Activated CD4-positive, alpha-beta T cell treated with anti-CD3 and anti-CD28 coated beads, Interleukin-2, Interleukin-6, amounts not matched to agents 100 ng/mL and 50 ng/mL, durations not matched to agents 16 hours and 8 hours (primary cell): ENCODE data around the gene SLC28A2.
"Not testable (repeated sequence)": the region's sequence is repeated elsewhere in the genome, so short reads cannot be mapped to it uniquely, and the experiment has no call there.

ENCODE experiments used
- DNase-seq: peaks from one replicate; pipeline ENCODE4 v3.0.0-alpha.2; 2020

SLC28A2 gene

DNA sequence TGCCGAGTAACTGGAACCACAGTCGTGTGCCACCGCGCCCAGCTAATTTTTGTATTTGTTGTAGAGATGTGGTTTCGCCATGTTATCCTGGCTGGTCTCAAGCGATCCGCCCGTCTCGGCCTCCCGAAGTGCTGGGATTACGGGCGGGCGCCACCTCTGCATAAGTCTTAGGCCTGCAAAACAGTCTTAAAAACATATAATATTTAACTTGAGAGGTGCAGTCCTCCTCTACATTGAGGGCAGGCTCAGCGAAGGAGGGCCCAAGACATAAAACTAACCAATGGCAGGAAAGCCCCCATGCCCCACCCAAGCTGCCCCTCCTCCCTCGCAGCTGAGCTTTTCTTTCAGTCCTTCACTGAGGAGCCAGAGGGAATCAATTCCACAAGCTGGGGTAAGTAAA is at the start of gene SLC28A2:
SLC28A2 (plus strand) TSS at position 347 of the 400 bp plus-strand sequence. CDS start 982 bp downstream, outside the sequence.
- no peak for DNase-seq

GRCh38 chr15:45203182-45203581 is 48.9 kb upstream of the SLC28A2 start:
- no peak for DNase-seq

DNA sequence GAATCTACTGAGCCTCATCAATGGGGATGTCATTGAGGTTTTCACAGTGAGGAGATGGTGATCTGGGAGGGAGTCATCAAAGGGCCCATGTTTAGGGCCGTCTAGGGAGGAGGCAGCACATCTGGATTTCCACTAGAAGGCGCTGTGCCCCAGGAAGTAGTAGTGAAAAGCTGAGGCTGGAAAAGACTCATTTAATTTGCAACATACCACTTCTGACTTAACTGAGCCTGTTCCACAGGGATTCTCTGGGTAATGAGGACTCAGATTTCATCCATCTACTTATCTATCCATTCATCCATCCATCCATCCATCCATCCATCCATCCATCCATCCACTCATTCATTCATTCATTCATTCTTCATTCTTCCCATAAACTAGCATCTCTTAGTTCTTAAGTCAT is 46.8 kb upstream of the SLC28A2 start:
- peak; percentile 81 for DNase-seq

- no peak for DNase-seq
Observed at GRCh38 chr15:45212493-45212892, 39.5 kb upstream of the SLC28A2 start.

GRCh38 chr15:45221053-45221599 is 30.9 kb upstream of the SLC28A2 start:
- no peak for DNase-seq

DNA sequence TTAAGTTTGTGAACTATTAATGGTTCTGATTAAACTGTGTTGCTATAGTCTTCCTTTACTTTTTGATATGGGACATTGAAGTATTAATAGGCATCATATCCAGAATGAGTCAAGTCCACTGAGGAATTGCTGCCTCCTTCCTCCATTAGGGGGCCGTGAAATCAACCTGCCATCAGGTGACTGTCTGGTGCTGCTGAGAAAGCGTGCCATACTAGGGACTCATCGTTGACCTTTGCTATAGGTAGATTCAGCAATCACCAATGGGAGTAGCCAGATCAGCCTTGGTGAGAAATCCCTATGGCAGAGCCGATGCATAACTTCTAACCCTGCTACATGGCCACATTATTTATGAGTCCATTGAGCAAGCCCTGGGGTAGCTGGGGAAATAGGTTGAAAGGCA is 30.1 kb upstream of the SLC28A2 start:
- no peak for DNase-seq

- no peak for DNase-seq
Observed at GRCh38 chr15:45224621-45225217, 27.3 kb upstream of the SLC28A2 start.

DNA sequence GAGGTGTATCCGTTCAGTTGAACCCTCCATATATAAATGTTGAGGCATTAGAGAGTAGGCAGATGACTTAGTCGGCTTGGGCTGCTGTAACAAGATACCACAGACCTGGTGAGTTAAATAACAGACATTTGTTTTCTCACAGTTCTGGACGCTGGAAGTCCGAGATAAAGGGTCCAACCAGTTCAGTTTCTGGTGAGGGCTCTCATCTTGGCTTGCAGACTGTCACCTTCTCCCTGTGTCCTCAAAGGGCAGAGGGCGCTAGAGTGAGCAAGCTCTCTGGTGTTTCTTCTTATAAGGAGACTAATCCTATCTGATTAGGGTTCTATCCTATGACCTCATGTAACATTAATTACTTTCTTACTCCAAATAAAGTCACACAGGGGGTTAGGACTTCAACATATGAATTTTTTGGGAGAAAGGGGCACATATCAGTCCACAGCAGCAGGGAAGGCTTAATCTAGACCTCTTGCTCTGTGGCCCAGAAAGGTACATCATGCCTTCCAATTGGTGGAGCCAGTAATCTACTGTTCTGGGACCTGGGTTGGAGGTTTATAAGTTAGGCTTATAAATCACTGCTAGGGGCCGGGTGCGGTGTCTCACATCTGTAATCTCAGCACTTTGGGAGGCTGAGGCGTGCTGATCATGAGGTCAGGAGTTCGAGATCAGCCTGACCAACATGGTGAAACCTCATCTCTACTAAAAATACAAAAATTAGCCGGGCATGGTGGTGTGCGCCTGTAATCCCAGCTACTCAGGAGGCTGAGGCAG is 26.3 kb upstream of the SLC28A2 start:
- no peak for DNase-seq

DNA sequence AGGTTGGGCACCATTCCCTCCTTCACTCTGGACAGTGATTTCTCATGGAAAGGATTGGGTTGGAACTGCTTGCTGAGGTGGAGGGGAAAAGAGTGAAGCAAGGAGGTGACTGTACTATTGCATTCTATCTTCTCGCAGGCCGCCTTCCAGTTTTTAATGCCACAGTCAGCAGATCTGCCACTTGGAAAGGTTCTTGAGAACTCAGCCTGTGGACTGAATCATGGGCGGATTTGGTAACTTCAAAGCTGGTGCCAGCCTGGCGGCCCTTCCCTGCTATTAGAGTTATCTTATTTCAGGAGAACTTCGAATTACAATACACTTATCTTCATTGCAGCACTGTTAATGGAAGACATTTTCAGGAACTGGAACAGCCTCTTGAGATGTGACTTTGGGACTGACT is 23.1 kb upstream of the SLC28A2 start:
- DNase-seq: no peak

GRCh38 chr15:45230245-45230965 is 21.6 kb upstream of the SLC28A2 start:
- DNase-seq: no peak

DNA sequence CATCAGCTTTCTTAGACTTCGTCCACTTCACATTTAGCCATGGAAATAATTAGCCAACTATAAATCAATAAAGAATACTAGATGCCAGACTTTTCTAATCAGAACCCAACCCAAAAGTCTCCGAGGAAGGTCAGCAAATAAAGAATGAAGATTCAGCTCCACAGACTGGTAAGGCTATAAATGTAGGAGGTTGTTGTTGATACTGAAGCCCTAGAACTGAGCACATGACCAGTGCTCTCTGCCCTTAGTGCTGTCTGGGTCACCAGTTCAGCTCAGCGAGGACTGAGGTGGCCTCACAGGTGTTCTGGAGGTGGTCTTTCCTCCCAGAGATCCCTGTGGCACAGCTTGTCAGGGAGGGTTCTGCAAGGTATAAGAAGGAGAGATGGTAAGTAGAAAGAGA is 20.9 kb upstream of the SLC28A2 start:
- DNase-seq: no peak

GRCh38 chr15:45231864-45232562 is 20.0 kb upstream of the SLC28A2 start:
- no peak for DNase-seq

- DNase-seq: no peak
Observed at GRCh38 chr15:45234562-45235235, 17.3 kb upstream of the SLC28A2 start.

GRCh38 chr15:45236806-45237205 is 15.2 kb upstream of the SLC28A2 start:
- not testable (repeated sequence) for DNase-seq

DNA sequence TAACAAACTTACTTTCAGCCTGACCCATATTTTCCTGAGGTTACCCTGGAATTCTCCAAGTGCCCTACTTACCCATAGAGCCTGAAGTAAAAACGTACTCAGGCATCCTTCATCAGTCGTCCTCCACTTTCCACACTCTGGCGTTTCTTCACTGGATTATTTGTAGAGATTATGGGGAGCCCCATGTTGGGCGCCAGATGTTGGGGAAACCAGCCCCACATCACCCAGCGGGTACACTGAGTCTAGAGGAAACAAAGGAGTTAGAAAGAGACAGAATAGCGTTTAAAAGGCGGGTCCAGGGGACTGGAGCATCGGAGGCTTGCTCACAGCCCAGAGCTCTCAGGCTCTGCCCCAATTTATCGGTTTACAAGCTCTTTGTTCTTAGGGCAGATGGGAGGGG is 9.7 kb upstream of the SLC28A2 start:
- no peak for DNase-seq

DNA sequence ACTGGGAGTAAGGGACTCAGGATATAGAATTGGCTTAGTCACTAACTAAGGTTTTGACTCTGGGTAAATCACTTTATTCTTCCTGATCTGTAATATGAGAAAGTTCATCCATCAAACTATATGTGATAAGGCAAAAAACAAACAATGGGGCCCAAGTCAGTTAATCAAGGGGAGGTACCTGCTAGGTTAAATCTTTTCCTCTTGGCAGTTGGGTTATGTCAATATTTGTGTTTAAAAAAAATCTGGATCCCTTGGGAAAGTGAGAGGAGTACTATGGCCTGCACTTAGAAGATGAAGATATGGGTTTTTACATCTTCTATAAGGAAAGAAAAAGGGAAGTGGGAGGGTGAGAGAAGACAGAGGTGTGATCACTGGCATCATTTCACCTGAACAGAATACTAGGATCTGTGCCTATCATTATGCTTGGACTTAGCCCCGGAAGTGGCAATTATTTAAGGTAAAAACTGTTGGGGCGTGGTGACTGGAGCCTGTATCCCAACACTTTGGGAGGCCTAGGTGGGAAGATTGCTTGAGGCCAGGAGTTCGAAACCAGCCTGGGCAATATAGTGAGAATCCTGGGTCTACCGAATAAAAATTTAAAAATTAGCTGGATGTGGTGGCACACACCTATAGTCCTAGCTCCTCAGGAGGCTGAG is 2.8 kb upstream of the SLC28A2 start:
- DNase-seq: no peak

DNA sequence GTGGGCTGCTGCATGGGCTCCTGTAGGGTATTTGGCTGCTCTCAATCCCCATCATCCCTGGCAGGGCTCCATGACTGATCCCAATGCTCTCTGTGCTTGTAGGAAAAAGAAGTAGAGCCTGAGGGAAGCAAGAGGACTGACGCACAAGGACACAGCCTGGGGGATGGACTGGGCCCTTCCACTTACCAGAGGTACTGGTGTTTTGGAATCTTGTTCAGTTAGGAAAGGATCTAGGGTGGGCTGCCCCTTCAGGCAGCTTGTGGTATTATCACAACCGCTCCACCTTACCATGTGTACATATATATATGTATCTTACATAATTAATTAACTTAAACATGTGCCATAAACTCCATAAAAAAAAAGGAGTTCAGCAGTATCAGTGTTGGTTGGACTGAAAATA is 1.3 kb downstream of the SLC28A2 start:
- no peak for DNase-seq

DNA sequence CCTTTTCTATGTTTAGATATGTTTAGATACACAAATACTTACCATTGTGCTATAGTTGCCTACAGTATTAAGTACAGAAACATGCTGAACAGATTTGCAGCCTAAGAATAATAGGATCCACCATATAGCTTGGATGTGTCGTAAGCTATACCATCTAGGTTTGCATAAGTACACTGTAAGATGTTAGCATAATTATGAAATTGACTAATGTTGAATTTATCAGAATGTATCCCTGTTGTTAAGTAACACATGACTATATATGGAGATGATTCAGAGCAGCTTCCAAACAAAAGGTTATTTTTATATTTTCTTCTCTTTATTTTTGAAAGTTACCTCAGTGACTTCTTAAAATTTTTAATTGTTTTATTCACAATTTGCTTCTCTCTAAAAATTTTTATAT is 2.4 kb downstream of the SLC28A2 start:
- DNase-seq: no peak

- not testable (repeated sequence) for DNase-seq
Observed at GRCh38 chr15:45254824-45255223, 2.8 kb downstream of the SLC28A2 start.

DNA sequence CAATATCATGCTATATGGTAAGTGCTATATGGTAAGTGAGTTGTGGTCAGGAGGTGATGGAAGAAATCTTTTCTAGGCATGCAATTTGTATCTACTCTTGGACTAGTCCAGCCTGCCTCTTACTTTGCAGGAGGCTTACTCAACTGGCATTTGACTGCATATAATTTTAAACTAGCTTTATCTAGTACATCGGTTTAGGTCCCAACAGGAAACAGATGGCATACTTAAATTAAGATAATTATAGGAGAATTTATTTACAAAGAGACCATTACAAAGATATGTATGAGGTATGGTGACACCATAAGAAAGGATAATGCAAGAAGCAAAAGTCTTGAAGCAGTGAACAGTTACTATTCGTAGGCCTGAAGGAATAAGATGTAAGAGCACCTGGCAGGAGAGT is 7.8 kb downstream of the SLC28A2 start:
- no peak for DNase-seq

DNA sequence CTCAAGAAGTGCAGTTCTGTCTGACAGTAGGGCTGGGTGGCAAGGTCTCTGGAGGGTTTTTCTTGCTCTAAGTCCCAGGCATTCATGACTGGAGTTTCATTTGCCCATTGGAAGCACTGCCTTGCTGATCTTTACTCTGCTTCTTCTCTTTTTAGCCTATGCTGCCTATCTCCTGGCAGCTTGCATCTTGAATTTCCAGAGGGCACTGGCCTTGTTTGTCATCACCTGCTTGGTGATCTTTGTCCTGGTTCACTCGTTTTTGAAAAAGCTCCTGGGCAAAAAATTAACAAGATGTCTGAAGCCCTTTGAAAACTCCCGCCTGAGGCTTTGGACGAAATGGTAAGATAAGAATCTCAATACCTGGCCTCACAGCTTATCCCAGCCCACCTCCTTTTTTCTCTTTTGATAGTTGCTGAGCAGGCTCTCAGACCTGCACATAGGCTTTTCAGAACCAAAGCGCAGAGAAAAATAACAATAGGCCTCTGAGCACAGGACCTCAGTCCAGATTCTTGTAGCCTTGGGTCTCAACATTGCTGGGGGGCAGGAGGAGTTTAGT is 10.9 kb downstream of the SLC28A2 start:
- no peak for DNase-seq

DNA sequence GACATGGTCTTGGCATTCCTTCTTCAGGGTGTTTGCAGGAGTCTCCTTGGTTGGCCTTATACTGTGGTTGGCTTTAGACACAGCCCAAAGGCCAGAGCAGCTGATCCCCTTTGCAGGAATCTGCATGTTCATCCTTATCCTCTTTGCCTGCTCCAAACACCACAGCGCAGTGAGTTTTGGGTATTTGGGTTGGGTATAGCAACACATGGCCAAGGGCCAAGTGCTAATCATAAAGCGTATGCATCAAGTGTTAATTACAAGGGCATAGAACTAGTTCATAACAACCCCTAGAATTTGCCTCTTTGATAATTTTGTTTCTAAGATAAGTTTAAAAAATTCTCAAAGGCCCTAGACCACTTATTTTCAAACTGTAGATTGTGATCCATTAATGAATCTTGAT is 11.8 kb downstream of the SLC28A2 start:
- no peak for DNase-seq
